ENCODE measurements around the gene NEK10.

The NEK10 gene

GRCh38 chr3:27325419-27325818 lies 43.8 kb downstream of the NEK10 start:
- TF ChIP-seq CTCF (IDR thresholded peaks at IDR 0.05; ENCODE audit: low read depth, low read length, missing control alignments): no peak
- H3K4me3 ChIP-seq (ENCODE audit: low read depth, low read length): no peak overlapping the region
- DNase-seq (ENCODE audit: low read depth): no peak

- no peak for DNase-seq (ENCODE audit: low read depth)
- H3K4me3 ChIP-seq (ENCODE audit: low read depth, low read length): no peak overlapping the region
- TF ChIP-seq CTCF (IDR thresholded peaks at IDR 0.05; ENCODE audit: low read depth, low read length, missing control alignments): no peak
Measured at GRCh38 chr3:27324686-27325085, 44.5 kb downstream of the NEK10 start.

- H3K4me3 ChIP-seq (ENCODE audit: low read depth, low read length): no peak overlapping the region
- no peak for DNase-seq (ENCODE audit: low read depth)
- no peak for TF ChIP-seq CTCF (IDR thresholded peaks at IDR 0.05; ENCODE audit: low read depth, low read length, missing control alignments)
Measured at GRCh38 chr3:27323087-27323570, 46.1 kb downstream of the NEK10 start.

- DNase-seq (ENCODE audit: low read depth): no peak
- TF ChIP-seq CTCF (IDR thresholded peaks at IDR 0.05; ENCODE audit: low read depth, low read length, missing control alignments): no peak
Measured at GRCh38 chr3:27322634-27323033, 46.5 kb downstream of the NEK10 start.

GRCh38 chr3:27319847-27320526 lies 49.2 kb downstream of the NEK10 start:
- no peak for TF ChIP-seq CTCF (IDR thresholded peaks at IDR 0.05; ENCODE audit: low read depth, low read length, missing control alignments)
- no peak overlapping the region for H3K4me3 ChIP-seq (ENCODE audit: low read depth, low read length)
- no peak for DNase-seq (ENCODE audit: low read depth)

More at GRCh38 chr3:27322634-27323033, 46.5 kb downstream of the NEK10 start:
- no peak overlapping the region for H3K4me3 ChIP-seq (ENCODE audit: low read depth, low read length)

GRCh38 chr3:27319304-27319703 lies 49.9 kb downstream of the NEK10 start:
- H3K4me3 ChIP-seq (ENCODE audit: low read depth, low read length): no peak overlapping the region
- no peak for DNase-seq (ENCODE audit: low read depth)
- no peak for TF ChIP-seq CTCF (IDR thresholded peaks at IDR 0.05; ENCODE audit: low read depth, low read length, missing control alignments)

GRCh38 chr3:27317096-27317495 lies 52.1 kb downstream of the NEK10 start:
- DNase-seq (ENCODE audit: low read depth): no peak
- H3K4me3 ChIP-seq (ENCODE audit: low read depth, low read length): no peak overlapping the region
- no peak for TF ChIP-seq CTCF (IDR thresholded peaks at IDR 0.05; ENCODE audit: low read depth, low read length, missing control alignments)

Measured in GM12864 (cell line).